CD4-positive, alpha-beta T cell treated with Interleukin-17A for 1 hour (primary cell): Measurements from ENCODE around the gene PPP1R14B.

ENCODE experiments used
- DNase-seq: peaks from one replicate; pipeline ENCODE4 v3.0.0-alpha.2; 2020

PPP1R14B gene

DNA sequence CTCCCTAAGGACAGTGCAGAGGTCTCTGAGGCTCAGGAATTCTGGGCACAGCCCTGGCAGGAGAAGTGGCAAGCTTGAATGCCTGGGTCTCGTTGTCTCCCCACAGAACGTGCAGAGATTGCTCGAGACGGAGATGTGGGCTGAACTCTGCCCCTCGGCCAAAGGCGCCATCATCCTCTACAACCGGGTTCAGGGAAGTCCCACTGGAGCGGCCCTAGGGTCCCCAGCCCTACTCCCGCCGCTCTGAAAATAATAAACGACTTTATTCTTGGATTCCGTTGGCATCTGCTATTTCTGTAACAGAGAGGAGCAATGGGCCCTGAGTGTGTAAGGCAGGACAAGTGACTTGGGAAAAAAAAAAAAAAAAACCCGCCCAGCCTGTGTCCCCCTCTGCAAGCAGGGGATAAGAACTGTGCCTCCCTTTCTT lies 17.0 kb downstream of the PPP1R14B start:
- no peak for DNase-seq

DNA sequence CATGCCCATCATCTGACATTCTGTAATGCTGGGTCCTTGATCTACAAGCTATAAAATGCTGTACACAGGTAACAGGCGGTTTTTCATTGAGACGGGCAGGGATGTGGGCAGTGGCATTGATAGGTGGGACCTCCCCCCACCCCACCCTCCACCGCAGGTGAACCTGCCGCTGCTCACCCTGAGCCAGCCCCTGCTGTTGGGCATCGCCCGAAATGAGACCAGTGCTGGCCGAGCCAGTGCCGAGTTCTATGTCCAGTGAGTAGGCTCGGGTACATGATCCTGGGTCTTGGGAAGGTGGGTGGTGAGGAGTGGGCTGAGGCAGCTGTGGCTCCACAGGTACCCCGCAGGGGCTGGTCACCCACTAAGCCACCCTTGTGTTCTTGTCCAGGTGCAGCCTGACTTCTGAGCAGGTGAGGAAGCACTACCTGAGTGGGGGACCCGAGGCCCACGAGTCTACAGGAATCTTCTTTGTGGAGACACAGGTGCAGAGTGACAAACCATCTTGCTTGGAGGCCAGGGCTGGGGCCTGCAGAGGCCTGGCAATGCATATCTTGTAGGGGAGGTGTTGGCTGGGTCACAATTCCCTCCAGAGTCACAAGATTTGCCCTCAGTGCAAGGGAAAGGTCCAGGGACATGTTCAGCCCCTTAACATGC lies 17.5 kb downstream of the PPP1R14B start:
- DNase-seq: no peak

DNA sequence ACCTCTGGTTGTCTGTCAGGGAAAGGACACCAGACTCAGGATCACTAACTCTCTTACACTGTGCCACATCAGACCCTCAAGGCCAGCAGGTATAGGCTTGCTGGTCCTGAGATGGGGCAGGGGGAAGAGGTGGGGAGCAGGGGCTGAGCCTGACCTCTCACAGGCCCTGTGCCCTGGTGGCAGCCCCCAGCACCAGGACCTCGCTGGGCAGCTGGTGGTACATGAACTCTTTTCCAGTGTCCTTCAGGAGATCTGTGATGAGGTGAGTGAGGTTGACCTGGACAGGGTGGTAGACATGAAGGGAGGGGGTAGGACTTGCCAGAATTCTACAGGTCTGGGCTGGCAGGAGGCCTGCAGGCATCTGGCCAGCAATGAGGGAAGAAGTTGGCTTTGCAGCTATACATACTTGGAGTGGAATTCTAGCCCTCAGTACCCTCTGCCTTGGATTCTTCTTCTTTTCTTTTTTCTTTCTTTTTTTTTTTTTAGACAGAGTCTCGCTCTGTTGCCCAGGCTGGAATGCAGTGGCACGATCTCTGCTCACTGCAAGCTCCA lies 19.3 kb downstream of the PPP1R14B start:
- no peak for DNase-seq

DNA sequence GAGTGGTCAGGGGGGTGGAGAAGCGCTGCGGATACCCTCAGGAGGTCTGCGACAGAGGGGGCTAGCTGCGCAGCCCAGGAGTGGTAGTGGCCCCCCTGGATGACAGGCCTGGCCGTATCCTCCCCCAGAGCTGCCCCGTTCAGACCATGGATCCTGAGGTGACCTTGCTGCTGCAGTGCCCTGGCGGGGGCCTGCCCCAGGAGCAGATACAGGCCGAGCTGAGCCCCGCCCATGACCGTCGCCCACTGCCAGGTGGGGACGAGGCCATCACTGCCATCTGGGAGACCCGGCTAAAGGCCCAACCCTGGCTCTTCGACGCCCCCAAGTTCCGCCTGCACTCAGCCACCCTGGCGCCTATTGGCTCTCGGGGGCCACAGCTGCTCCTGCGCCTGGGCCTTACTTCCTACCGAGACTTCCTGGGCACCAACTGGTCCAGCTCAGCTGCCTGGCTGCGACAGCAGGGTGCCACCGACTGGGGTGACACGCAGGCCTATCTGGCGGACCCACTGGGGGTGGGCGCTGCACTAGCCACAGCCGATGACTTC lies 20.2 kb downstream of the PPP1R14B start:
- DNase-seq: peak; percentile 75

DNA sequence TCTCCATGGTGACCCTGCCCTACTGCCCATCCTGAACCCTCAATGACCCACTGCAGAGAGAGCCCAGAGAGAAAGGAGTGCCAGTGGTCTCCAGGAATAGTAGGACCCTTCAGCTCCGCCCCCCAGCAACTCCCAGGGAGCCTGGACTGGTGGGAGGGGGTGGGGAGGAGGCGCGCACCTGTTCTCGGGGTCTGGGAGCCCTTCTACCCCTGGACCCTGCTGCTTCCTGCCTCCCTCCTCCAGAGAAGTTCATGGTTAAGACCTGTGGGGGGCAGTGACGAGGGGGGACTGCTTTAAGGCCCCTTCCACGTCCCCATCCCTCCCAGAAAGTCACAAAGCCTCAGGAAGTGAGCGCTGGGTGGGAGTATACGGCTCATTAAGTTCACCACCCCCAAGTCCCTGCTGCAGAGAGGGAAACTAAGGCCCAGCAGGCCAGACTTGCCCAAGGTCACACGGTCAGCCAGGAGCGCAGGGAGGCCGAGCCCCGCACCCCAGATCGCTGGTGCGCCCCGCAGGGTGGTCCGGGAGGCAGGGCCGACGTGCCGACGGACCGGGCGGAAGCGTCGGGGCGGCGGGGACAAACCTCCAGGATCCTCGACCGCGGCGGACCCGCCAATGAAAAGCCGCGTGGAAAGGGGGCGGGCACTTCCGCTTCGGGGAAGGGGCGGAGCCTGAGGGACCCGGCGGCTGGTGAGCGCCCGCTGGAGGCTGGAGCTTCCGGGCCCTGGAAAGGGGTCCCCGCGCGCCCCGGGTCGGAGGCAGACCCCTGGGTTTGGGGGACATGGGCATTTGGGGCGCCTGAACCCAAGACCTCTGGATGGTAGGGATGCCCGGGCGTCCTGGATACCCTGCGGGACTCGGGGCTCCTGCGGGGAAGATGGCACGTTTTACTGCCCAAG lies 20.9 kb downstream of the PPP1R14B start, which contains the start of the genes NUDT22 and TRPT1:
NUDT22 (plus strand) TSS at position 667 of the 899 bp plus-strand sequence. CDS start 379 bp downstream, outside the sequence.
TRPT1 (minus strand) TSS at position 579 of the 899 bp plus-strand sequence; CDS start at position 253, 326 bp downstream.
- DNase-seq: peak; percentile 87

DNA sequence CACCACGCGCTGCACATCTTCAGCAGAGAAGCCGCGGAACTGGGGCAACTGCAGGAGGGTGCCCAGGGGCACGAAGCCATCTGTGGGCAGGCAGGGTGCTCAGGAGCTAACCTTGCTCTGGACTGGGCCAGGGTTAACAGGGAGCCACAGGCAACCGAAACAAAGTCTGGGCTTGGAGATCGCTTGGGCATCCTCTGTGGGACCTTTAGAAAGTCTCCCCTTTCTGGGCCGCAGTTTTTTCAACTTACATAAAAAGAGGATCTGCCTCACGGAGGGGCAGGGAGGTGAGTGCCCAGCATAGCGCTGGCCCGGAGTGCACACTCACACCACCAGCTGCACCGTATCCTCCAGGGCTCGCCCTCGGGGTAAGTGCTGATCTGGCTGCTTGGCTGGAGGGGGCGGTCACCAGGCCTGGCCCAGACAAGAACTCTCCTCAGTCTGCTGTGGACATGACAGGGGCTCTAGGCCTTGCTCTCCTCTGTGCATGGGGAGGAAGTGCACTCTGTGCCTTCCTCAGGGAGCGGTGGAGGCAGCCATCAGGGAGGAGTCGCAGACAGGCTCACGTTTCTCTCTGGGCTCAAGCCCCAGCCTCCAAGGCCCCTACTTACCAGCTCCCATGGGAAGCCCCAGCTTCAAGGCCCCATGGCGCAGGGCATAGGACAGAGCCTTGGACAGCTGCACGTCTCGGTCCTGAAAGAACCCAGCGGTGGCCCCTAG lies 21.7 kb downstream of the PPP1R14B start:
- DNase-seq: no peak

DNA sequence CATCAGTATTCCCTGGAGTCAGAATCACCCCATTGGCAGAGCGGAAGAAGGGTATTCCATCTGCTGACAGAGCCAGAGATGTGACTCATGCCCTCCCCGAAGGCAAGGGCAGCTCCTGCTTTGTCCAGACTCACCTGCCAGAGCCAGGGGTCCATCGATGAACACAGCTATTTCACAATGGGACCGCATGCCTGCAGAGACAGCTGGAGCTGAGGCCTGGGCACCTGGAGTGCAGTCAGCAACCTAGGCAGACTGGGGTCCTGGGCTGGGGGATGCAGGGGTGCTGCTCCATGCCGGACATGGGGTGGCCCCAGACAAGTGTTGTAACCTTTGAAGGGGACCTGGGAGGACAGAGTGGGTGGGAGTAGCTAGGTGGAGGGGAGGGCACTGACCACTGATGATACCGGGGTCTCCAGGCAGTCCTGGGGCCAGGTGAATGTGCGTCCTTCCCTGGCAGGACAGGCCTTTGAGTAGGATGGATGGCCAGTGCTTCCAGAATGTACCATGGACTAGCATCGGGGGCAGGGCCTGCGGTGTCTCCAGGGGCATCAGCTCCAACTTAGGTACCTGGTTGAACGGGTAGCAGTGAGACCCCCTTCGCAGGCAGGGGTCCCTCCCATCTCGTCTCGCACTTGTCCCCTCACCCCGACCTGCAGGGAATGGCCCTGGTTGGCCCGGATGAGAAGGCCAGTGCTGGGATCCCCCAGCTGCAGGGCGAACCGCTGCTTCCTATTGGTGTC lies 22.4 kb downstream of the PPP1R14B start:
- no peak for DNase-seq

DNA sequence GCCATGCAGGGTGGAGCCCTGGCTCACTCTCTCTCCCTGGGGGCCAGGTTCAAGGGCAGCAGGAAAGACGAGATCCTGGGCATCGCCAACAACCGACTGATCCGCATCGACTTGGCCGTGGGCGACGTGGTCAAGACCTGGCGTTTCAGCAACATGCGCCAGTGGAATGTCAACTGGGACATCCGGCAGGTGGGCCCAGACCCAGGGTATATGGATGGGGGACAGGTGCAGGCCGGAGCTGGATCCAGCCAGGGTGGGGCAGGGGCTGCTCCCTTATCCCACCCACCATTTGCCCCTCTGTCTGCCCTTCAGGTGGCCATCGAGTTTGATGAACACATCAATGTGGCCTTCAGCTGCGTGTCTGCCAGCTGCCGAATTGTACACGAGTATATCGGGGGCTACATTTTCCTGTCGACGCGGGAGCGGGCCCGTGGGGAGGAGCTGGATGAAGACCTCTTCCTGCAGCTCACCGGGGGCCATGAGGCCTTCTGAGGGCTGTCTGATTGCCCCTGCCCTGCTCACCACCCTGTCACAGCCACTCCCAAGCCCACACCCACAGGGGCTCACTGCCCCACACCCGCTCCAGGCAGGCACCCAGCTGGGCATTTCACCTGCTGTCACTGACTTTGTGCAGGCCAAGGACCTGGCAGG lies 23.6 kb downstream of the PPP1R14B start:
- DNase-seq: no peak

DNA sequence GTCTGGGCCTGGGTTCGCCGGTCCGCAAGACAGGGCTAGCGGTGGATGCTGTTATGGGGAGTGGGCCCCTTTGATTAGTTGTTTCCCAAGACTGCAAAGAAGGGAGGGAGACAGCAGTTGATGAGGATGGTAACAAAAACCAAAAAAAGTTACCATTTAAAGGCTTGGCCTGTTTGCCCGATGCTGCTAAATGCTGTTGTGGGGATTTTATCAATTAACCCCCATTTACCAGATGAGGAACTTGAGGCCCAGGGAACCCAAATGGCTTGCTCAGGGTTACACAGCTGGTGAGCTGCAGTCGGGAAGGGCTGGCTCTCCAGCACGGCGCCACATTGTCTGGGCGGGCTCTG lies 24.1 kb downstream of the PPP1R14B start:
- DNase-seq: no peak

DNA sequence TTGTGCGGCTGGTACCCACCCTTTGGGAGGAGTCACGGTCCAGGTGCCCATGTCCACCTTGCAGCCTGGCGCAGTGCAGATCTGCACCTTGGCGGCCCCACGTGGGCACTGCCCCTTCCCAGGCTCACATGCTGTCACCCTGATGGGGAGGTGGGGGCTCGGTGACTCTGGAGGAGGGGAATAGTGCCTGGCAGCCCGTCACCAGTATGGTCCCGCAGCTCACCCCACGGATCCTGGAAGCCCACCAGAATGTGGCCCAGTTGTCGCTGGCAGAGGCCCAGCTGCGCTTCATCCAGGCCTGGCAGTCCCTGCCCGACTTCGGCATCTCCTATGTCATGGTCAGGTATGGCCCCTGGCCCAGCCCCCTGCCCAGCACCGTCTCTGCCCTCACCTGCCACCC lies 25.9 kb downstream of the PPP1R14B start:
- DNase-seq: no peak

DNA sequence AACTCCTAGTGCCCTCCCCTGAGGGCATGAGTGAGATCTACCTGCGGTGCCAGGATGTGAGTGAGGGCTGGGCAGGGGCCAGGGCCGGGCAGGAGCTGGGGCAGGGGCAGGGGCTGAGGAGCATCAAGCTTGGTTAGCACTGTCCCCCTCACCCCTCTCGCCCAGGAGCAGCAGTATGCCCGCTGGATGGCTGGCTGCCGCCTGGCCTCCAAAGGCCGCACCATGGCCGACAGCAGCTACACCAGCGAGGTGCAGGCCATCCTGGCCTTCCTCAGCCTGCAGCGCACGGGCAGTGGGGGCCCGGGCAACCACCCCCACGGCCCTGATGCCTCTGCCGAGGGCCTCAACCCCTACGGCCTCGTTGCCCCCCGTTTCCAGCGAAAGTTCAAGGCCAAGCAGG lies 26.5 kb downstream of the PPP1R14B start:
- no peak for DNase-seq

DNA sequence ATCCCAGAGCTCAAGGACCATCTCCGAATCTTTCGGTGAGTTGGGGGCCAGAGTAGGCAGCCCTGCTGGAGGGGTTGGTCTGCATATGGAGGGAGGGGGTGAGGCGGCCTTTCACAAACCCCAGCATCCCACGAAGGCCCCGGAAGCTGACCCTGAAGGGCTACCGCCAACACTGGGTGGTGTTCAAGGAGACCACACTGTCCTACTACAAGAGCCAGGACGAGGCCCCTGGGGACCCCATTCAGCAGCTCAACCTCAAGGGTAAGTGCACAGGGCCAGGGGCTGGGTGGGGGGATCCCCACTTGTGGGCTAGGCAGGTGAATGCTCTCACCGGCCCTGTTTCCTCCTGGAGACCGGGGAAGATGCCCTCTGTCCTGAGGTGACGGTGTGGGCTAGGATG lies 27.0 kb downstream of the PPP1R14B start:
- no peak for DNase-seq

DNA sequence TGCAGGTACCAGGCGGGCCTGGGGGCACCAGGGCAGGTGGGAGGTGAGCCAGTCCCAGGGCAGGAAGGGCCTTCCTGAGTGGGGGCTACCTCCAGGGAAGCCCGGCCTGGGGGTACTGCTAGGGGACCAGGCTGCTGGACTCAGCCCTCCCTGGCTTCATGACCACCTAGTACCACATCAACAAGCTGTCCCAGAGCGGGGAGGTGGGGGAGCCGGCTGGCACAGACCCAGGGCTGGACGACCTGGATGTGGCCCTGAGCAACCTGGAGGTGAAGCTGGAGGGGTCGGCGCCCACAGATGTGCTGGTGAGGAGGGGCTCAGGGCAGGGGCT lies 27.4 kb downstream of the PPP1R14B start:
- DNase-seq: no peak

DNA sequence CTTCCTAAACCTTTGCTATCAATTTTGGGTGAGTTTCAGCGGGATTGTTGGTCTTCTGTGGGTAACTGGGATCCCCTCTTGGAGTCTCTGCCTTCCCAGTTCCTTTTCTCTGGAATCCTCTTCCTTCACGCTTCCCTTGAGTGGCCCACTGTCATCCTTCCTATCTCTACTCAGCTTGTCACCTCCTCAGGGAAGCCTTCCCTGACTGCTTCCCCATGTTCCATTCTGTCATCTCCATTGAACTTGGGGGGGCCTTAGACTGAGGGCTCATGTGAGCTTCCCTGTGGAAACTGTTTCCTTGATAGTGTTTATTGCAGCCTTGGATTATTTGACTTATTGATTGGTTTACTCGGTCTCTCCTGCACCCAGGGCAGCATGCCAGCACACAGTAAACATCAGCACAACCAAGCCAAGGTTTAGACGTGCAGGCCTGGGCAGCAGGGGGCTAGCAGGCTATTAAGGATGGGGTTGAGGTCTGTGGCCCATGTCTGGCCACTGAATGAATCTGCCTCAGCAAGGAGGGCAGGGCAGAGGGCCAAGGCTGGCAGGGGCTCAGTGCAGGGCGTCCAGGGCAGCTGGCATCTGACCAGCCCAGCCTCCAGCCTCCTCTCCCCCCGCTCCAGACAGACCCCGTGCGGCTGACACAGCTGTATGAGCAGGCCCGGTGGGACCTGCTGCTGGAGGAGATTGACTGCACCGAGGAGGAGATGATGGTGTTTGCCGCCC lies 28.0 kb downstream of the PPP1R14B start:
- DNase-seq: no peak

DNA sequence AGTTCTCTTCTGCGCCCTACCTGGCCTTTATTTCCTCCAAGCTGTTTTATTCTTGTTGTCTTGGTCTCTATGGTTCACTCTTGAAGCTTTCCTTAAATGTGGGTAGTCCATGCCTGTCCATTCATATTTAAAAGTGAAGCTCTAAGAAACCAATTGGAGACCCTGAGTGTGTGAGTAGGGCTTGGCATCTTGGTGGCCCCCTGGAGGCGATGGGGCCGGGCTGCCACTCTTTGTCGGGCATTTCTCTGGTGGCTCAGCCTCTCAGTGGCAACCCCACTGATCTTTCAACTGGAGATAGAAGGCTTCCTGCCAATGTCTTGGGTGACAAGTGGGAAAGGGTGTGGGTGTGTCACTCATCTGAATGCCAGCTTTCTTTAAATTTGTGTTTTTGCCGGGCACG lies 29.9 kb downstream of the PPP1R14B start:
- DNase-seq: no peak

DNA sequence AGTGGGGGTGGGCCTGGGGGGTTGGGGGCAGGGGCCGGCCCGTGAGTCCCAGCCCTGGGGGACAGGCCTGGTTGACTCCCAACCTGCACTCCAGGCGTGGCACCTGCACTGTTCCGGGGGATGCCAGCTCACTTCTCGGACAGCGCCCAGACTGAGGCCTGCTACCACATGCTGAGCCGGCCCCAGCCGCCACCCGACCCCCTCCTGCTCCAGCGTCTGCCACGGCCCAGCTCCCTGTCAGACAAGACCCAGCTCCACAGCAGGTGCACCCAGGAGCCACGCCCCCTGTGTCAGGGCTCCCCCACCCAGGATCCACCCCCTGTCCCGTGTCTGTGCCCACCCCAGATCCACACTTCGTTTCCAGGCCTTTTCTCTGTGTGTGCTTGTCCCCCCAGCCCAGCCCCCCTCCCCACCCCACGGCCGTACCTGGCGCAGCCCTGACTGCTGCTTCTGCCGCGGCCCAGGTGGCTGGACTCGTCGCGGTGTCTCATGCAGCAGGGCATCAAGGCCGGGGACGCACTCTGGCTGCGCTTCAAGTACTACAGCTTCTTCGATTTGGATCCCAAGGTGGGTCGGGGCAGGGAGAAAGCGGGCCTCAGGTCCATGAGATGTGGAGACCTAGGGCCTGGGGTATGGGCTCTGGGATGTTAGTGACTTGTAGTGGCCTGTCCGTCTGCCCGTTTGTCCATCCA lies 35.4 kb downstream of the PPP1R14B start:
- DNase-seq: no peak

DNA sequence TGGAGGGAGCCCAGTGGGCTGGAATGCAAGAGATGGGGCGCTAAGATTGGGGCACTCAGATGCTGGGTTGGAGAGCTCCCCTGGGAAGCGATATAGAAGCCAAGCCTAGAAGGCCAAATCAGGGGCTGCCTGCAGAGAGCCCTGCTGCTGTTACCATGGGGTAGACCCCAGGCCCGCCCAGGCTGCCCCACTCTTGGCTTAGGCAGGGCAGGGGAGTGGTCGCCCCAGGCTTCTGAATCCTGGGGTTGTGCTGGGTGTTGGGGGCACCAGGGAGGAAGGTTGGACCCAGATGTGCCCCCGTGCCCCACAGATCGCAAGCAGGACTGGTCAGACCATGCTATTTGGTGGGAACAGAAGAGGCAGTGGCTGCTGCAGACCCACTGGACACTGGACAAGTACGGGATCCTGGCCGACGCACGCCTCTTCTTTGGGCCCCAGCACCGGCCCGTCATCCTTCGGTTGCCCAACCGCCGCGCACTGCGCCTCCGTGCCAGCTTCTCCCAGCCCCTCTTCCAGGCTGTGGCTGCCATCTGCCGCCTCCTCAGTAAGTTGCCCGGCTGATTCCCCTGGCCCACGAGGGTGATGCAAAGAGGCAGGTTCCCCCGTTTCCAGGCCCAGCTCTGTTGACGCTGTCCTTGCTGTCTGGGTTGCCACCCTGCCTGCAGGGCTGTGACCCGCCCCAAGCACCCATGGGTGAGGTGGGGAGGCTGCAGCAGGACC lies 36.3 kb downstream of the PPP1R14B start:
- no peak for DNase-seq

DNA sequence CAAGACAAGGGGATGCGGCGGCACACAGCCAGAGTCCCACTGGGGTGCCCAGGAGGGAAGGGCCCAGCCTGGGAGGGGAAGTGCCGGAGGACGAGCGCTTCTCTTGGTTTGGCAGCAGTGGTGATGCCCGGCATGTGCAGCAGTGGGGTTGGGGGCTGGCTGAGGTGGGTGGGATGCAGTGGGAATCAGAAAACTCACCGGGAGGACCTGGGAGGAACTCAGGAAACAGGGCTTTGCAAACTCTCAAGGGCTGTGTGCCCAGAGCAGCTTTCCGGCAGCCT lies 37.2 kb downstream of the PPP1R14B start:
- no peak for DNase-seq

DNA sequence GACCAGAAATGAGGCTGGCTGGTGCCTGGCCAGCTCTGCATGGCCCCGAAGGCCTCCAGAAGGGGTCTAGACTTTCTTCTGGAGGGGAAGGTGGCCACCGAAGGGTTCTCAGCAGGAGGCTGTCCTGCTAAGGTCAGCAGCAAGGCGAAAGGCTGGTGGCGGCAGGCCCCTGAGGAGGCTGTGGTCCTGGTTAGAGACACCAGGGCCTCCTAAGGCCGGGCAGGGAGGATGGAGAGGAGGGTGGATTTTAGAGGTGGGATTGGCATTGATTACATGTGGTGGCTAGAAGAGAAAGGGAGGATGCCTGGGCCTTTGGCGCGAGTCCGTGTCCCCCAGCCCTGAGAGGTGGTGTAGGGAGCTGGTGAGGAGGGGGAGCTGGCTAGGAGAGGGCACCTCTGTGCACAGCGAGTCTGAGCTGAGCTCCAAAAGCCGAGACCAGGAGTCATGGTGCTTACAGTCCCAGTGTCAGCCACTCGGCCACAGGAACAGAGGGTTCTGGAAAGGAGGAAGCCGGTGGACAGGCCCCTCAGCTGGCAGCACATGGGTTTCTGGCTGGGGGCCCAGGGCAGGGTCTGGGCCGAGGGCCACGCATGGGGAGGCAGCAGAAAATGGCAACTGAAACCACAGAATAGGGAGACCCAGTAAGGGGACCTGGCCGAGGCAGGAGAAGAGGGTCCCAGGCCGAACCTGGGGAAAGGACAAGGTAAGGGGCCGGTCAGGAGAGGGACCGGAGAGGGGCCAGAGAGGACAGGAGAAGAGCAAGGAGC lies 37.8 kb downstream of the PPP1R14B start:
- DNase-seq: no peak
